Ectodermal cell (in vitro differentiated cells): ENCODE measurements around the gene RHBDF2.

Source experiments
- H3K27ac ChIP-seq: 2 replicates; pipeline ENCODE4 v1.7.0; 2013; ENCODE audit warnings: mild to moderate bottlenecking, low read depth, low read length; ENCODE audit not compliant: insufficient read depth, poor library complexity, severe bottlenecking
- H3K27me3 ChIP-seq: 2 replicates; pipeline ENCODE4 v1.7.0; 2013; ENCODE audit warnings: mild to moderate bottlenecking, low read length; ENCODE audit not compliant: insufficient read depth, control insufficient read depth, poor library complexity, severe bottlenecking
- H3K36me3 ChIP-seq: one replicate; pipeline ENCODE4 v1.7.0; 2013; ENCODE audit warnings: low read length; ENCODE audit not compliant: control insufficient read depth, insufficient read depth
- H3K4me1 ChIP-seq: one replicate; pipeline ENCODE4 v1.7.0; 2013; ENCODE audit warnings: low read length; ENCODE audit not compliant: control insufficient read depth, insufficient read depth
- H3K4me3 ChIP-seq: 2 replicates; pipeline ENCODE4 v1.7.0; 2013; ENCODE audit warnings: low read depth, low read length, control low read depth; ENCODE audit not compliant: insufficient read depth
- H3K9me3 ChIP-seq: 2 replicates; pipeline ENCODE4 v1.7.0; 2013; ENCODE audit warnings: mild to moderate bottlenecking, low read length, moderate library complexity; ENCODE audit not compliant: control insufficient read depth
- WGBS, 2 experiments: methylation state at CpG; one replicate each; pipeline ENCODE4 v1.1.7; 2013; ENCODE audit warnings: missing lambda C conversion rate in 2 of 2; 5-methylcytosine and 5-hydroxymethylcytosine counted together

RHBDF2 gene

DNA sequence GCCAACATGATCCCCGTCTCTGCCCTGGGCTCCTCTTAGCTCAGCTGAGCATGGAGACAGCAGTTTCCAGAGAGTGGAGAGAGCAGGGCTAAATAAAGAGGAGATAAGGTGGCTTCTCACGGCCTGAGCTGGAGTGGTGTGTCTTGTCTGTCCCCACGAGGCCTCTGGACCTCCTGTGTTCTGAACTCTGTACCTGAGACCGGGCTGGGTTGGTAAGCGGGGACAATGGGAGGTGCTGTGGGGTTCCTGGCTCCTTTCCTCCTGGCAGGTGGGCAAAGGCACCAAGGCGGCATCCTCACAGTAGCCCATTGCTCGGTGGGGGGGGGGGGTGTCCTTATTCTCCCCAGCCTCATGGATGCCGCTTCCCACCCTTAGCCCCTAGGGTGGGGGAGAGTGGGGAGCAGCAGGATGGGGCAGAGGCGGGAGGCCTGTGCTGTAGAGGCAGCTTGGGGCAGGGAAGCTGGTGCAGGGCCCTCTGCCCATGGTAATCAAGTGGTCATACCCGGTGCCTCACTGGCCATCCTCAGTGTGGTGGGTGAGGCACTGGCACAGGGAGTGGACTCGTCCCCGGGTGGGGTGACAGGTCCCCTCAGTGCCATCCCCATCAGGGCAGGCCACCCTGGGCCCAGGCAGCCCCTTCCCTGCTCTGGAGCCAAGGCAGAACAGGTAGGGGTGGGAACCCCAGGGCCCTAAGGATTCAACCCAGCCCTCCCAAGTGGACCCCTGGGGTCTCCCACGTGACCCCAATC lies 31.1 kb downstream of the RHBDF2 start:
- no peak overlapping the region for H3K4me3 ChIP-seq
- H3K36me3 ChIP-seq: no peaks in the 10 kb centered on the region
- peaks cover 12% of the 10 kb centered on the region for H3K4me1 ChIP-seq
- H3K9me3 ChIP-seq: no peaks in the 10 kb centered on the region
- H3K27ac ChIP-seq: no peak overlapping the region
- H3K27me3 ChIP-seq: no peaks in the 10 kb centered on the region
- 92 to 94% methylated on average over 11 to 13 of the region's 13 CpGs for WGBS, 2 experiments

DNA sequence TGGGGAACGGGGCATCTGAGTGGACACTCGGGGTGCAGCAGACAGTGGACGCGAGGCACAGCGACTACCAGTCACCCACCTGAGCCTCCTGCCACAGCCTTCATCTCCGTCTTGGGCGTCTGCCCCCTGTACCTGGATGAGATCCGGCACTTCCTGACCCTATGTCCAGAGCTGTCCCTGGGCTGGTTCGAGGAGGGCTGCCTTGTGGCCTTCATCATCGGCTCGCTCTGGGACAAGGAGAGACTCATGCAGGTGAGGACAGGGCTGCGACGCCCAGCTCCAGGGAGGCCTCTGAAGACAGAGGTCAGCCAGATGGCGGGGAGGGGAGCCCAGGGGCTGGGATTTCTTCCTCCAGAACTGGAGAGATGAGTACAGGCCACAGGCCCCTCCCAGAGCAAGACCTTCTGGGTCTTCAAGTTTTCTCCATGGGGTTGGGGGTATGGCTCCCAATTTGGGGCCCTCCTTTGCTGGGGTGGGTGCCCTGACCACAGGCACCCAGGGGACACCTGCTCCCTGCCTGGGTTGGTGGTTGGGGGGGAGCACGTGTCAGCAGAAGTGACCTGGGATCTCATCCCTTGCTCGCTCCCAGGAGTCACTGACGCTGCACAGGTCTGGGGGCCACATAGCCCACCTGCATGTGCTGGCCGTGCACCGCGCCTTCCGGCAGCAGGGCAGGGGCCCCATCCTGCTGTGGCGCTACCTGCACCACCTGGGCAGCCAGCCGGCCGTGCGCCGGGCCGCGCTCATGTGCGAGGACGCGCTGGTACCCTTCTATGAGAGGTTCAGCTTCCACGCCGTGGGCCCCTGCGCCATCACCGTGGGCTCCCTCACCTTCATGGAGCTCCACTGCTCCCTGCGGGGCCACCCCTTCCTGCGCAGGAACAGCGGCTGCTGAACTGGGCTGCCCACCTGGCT lies 31.9 kb downstream of the RHBDF2 start:
- no peaks in the 10 kb centered on the region for H3K27me3 ChIP-seq

GRCh38 chr17:76468634-76469010 lies 32.6 kb downstream of the RHBDF2 start:
- Histone ChIP-seq H3K27ac (no peak overlapping the region), H3K4me3 (no peak overlapping the region), H3K9me3 (no peaks in the 10 kb centered on the region), H3K36me3 (no peaks in the 10 kb centered on the region), H3K27me3 (no peaks in the 10 kb centered on the region), H3K4me1 (peaks cover 12% of the 10 kb centered on the region)
- 94 to 97% methylated on average over 14 of the region's 14 CpGs for WGBS, 2 experiments

More for the DNA sequence above, 31.9 kb downstream of the RHBDF2 start:
- no peaks in the 10 kb centered on the region for H3K36me3 ChIP-seq
- H3K27ac ChIP-seq: no peak overlapping the region
- H3K4me3 ChIP-seq: no peak overlapping the region
- peaks cover 12% of the 10 kb centered on the region for H3K4me1 ChIP-seq
- WGBS, 2 experiments: 96% methylated on average over 38 of the region's 38 CpGs
- no peaks in the 10 kb centered on the region for H3K9me3 ChIP-seq

DNA sequence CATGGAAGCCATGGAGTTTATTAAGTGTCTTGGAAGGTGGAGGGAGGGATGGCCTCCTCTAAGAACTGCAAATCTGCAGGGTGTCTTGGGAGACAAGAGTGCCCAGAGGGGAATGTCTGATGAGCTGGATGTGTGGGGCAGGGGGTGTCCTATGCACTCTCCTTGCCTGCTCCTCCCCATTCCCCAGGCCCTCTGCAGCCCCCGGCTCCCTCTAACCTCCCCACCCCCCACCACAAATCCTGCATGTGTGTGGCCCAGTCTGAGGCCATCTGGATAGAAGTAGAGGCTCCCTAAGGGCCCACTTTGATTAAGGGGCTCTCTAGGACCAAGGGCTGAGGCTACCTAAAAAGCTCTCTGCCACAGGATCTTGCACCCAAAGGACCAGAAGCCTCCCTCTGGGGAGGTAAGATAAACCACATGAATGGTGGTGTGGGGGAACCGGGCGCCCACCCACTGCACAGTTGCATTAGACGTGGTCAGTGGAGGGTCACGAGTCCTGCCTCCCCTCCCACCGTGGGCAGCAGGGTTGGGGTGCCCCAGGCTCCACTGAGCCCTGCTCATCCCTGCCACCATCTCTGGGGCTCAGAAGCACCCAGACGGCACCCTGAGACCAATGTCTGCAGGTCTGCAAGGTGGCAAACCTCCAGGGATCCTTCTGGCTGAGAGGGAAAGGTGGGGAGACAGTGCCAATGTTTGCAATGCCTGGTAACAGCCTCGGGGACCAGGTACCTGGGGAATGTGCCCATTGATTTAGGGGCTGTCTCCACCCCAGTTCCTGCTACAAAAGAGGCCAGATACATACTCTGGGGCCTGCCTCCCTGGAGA lies 33.2 kb downstream of the RHBDF2 start:
- no peaks in the 10 kb centered on the region for H3K27me3 ChIP-seq
- 82 to 84% methylated on average over 8 of the region's 8 CpGs for WGBS, 2 experiments

GRCh38 chr17:76467366-76467765 lies 33.9 kb downstream of the RHBDF2 start, which contains the start of gene AANAT:
AANAT (plus strand) TSS chr17:76467603; CDS start chr17:76468747, 1,144 bp downstream.
- peaks cover 12% of the 10 kb centered on the region for H3K4me1 ChIP-seq
- WGBS, 2 experiments: 35% methylated on average over 11 of the region's 11 CpGs
- H3K9me3 ChIP-seq: no peaks in the 10 kb centered on the region
- no peaks in the 10 kb centered on the region for H3K27me3 ChIP-seq
- H3K36me3 ChIP-seq: no peaks in the 10 kb centered on the region
- peak within 1 kb of the TSS; percentile 66 for H3K27ac ChIP-seq
- no peak within 1 kb of the TSS for H3K4me3 ChIP-seq

More for the DNA sequence above, 33.2 kb downstream of the RHBDF2 start:
- peak overlapping the region; percentile 66 for H3K27ac ChIP-seq
- H3K4me1 ChIP-seq: peaks cover 12% of the 10 kb centered on the region
- H3K4me3 ChIP-seq: no peak overlapping the region
- no peaks in the 10 kb centered on the region for H3K36me3 ChIP-seq
- no peaks in the 10 kb centered on the region for H3K9me3 ChIP-seq

DNA sequence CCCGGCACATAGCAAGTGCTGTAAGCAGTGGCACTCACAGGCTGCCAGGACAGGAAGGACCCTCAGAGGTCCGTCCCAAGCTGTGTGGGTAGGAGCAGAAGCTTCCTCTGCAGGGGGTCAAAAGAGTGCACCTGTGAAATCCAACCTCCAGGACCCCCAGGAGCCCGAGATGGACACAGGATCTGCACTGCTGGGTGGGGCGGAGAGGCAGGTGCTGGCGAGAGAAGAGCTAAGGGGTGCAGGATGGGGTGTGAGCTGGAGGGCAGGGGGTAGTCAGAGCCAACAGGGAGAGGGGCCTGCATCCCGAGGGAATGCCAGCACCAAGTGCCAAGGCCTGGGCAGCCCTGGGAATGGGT lies 34.5 kb downstream of the RHBDF2 start:
- no peak overlapping the region for H3K4me3 ChIP-seq
- no peak overlapping the region for H3K27ac ChIP-seq
- no peaks in the 10 kb centered on the region for H3K27me3 ChIP-seq
- whole genome bisulfite sequencing, 2 experiments: 86 to 87% methylated on average over 6 of the region's 6 CpGs
- no peaks in the 10 kb centered on the region for H3K36me3 ChIP-seq
- H3K4me1 ChIP-seq: peaks cover 12% of the 10 kb centered on the region
- no peaks in the 10 kb centered on the region for H3K9me3 ChIP-seq

DNA sequence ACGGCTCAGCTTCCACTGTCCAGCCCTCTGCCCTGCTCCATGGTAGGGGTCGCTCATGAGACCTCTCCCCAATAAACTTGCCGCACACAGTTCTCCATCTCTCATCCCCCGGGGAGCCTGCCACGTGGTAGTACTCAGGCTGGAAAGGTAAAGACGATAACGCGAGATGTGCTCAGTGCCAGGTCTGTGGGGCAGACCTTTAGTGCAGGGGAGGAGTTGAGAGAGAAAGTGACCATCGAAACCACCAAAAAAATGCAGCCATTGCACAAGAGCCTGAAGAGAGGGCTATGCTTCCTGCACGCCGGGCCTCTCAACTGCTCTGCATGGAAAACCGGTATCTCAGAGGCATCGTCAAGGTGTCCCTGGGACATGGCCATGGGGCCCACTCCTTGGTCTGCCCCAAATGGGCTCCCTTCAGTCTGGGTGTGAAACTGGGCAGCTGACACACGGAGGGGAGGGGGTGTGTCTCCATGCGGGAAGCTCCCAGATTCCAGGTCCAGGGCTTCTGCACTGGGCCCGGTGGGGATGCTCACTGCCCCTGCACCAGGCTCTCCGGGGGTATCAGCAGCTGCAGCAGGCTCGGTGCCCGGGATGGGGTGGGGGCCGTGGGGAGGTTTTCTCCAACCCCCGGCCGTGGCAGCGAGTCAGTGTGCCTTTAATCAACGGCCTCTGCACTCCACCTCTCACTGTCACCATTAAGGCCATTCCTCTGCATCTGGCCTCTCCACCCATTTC lies 38.5 kb downstream of the RHBDF2 start:
- Histone ChIP-seq H3K4me1 (peaks cover 6% of the 10 kb centered on the region), H3K4me3 (no peak overlapping the region), H3K9me3 (no peaks in the 10 kb centered on the region), H3K27ac (no peak overlapping the region), H3K36me3 (no peaks in the 10 kb centered on the region), H3K27me3 (no peaks in the 10 kb centered on the region)
- WGBS, 2 experiments: 88 to 92% methylated on average over 24 of the region's 24 CpGs

DNA sequence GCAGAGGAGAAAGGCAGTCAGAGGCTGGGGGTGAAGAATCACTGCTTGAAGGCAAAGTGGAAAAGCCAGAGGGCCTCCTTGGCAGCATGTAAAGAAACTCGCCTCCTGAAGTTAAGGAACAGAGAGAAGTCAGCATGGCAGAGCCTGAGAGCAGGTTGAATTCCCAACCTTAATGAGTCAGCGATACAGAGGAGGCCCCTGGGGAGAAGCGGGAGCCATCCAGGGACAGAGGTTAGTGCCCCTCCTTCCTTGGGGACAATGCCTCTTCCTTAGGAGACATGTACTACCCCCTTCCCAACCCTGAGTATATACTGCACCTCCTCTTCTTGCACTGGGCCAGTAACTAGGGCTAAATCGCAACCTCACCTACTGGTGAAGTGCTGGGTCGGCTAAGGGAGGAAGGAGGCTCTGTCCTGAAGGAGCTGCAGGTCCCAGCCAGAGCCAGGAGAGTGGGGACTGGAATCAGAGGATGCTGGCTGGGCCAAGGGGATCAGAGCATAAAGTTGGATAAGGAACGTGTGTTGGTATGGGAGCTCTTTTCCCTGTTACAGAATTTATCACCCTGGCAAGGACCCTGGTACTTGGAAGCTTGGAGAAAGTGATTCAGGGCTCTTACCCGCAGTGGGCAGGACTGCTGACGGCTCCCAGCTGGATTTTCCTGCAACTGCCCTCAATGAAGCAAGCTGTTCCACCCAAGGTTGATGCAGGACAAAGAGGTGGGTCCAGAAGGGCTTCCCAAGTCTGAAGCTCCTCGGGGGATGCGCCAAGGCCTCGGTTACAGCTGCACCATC lies 39.3 kb downstream of the RHBDF2 start:
- Histone ChIP-seq H3K4me3 (no peak overlapping the region), H3K9me3 (no peaks in the 10 kb centered on the region), H3K27ac (no peak overlapping the region), H3K4me1 (no peaks in the 10 kb centered on the region), H3K27me3 (no peaks in the 10 kb centered on the region), H3K36me3 (no peaks in the 10 kb centered on the region)
- WGBS, 2 experiments: 76 to 79% methylated on average over 11 of the region's 11 CpGs

DNA sequence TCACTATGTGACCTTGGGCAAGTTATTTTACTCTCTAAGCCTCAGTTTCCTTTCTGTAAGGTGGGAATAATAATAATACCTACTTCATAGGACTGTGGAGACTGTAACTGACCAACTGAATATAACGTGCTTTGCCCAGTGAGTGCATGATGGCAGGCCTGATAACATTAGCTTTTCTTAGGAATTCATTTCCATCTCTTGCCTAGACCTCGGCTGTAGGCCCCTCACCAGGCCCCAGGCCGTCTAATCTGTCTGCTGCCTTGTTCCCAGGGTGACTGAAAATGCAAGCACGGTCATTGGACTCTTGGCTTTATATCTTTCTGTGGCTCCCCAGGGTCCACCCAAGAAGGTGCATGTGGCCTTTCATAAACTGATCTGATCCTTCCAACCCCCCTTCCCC lies 41.5 kb downstream of the RHBDF2 start:
- H3K9me3 ChIP-seq: no peaks in the 10 kb centered on the region
- H3K36me3 ChIP-seq: no peaks in the 10 kb centered on the region
- H3K4me1 ChIP-seq: no peaks in the 10 kb centered on the region
- H3K4me3 ChIP-seq: no peak overlapping the region
- WGBS, 2 experiments: 82 to 92% methylated on average over 4 of the region's 4 CpGs
- no peak overlapping the region for H3K27ac ChIP-seq
- no peaks in the 10 kb centered on the region for H3K27me3 ChIP-seq
